Measurements from ENCODE around the gene DEDD.

DEDD gene

DNA sequence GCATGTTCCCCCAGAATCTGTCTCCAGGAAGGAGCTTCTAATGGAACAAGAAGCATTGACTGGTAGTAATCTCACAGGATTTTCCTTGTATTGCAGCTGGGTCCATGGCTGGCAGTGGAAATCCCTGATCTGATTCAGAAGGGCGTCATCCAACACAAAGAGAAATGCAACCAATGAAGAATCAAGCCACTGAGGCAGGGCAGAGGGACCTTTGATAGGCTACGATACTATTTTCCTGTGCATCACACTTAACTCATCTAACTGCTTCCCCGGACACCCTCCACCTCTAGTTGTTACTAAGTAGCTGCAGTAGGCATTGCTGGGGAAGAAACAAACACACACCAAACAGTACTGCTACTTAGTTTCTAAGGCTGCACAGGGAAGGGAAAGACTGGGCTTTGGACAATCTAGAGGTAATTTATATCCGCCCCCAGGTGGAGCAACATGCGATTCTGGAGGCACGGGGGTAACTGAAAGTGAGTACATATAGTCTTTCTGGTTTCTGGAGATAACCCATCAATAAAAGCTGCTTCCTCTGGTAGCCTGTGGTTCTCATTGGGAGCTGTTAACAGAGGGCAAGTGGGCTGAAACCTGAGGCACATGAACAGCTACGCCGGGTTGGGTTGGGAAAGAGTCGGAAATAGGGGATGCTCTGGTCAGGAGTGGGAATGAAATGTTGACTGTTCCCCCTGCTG lies 26.0 kb upstream of the DEDD start:
- TF ChIP-seq GATA2 (IDR thresholded peaks at IDR 0.05; ENCODE audit: low read depth, low read length) (no peak), GATA3 (IDR thresholded peaks at IDR 0.05; ENCODE audit: low read depth, low read length) (no peak)

DNA sequence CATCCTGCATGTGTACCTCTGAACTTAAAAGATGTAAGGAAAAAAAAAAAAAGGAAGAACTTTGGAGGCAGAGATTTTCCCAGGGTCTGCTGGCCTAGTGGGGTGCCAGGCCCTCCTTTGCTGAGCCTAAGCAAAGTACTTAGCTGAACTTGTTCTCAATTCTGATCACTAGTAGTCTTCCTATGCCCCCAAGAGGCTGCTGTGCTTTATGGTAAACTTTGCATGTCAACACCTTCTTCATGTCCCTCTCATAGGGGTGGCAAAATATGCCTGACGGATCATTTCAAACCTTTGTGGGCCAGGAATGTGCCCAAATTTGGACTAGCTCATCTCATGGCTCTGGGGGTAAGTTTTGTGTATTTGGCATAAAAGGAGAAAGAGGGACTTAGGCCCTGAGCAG lies 25.4 kb upstream of the DEDD start:
- TF ChIP-seq GATA3 (IDR thresholded peaks at IDR 0.05; ENCODE audit: low read depth, low read length) (no peak), GATA2 (IDR thresholded peaks at IDR 0.05; ENCODE audit: low read depth, low read length) (no peak)

DNA sequence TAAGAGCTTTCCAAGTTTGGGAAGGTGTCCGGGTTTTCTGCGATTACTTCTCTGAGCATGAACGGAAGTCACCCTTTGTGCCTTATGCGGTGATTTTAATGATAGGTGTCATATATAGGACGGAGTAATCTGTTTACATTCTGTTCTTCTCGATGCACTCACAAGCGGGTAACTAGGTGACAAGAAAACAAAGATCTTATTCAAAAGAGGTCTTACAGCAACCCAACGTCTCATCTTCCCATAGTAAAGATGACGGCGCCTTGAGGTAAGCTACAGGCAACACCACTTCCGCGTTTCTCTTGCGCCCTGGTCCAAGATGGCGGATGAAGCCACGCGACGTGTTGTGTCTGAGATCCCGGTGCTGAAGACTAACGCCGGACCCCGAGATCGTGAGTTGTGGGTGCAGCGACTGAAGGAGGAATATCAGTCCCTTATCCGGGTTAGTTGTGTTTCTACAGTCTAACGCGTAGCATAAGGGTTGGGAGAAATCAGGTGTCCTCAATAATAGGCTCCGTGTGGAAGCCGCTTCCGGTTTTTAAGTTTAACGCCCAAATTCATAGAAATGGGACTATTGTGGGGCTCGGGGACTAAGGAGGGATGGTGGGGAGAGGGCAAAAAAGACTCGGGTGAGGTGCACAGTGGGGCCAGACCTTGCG lies 21.3 kb upstream of the DEDD start, which contains the start of gene UFC1:
Gene UFC1 (plus strand): TSS at position 297 of the 656 bp plus-strand sequence. CDS start 20 bp downstream, at position 317.
- TF ChIP-seq GATA3 (IDR thresholded peaks at IDR 0.05; ENCODE audit: low read depth, low read length), result no peak

DNA sequence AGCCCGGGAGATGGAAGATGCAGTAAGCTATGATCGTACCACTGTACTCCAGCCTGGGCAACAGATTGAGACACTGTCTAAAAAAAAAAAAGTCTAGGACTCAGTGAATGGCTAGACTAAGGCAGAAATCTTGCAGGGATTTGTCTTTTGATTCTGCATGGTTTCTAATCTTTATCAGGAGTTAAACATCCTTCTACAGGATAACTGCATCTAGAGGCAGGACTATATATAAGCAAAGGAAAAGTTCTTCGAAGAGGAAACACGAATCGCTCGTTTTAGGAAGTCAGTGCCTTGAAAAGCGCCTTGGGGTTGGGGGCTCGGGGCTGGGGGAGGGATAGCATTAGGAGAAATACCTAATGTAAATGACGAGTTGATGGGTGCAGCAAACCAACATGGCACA lies 20.7 kb upstream of the DEDD start:
- no peak for TF ChIP-seq GATA3 (IDR thresholded peaks at IDR 0.05; ENCODE audit: low read depth, low read length)
- no peak for TF ChIP-seq GATA2 (IDR thresholded peaks at IDR 0.05; ENCODE audit: low read depth, low read length)

DNA sequence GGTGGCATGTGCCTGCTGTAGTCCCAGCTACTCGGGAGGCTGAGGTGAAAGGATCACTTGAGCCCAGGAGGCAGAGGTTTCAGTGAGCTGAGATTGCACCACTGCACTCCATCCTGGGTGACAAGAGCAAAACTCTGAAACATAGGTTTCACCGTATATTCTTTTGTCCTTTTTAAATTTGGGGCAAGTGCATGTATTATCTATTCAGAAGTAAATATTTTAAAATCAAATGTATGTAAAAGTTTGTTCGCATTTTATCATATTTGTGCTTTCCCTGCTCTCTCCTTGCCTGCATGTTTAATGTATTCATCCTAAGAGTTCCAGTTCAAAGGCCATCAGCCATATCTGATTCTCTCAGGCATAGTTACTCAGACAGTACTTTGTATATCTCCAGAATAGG lies 13.4 kb upstream of the DEDD start:
- TF ChIP-seq GATA2 (IDR thresholded peaks at IDR 0.05; ENCODE audit: low read depth, low read length) (no peak), GATA3 (IDR thresholded peaks at IDR 0.05; ENCODE audit: low read depth, low read length) (no peak)

DNA sequence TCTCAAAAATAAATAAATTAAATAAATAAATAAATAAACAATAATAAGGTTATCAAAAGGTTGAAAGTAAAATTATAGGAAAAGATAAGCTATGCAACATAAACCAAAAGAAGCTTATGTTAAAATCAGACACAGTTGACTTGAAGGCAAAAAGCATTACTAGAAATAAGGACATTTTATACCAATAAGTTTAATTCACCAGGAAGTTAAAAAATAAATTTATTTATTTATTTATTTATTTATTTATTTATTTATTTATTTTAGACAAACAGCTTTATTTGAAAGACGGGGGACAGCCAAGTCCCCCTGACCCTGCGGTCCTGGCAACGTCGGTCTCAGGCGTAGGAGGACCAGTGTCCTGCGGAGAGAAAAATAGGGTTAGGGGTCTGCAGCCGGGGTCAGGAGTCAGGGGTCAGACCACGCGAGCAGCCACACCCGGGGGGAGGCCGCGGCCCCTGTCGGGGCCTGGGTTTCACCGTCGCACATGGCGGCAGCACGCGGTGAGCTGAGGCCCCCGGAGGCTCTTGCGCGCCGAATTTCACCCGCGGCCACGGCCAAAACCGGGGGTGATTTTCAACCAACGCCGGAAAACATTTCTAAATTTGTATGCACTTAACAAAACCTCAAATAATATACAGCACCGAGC lies 8.4 kb upstream of the DEDD start:
- TF ChIP-seq GATA3 (IDR thresholded peaks at IDR 0.05; ENCODE audit: low read depth, low read length), result no peak
- no peak for TF ChIP-seq GATA2 (IDR thresholded peaks at IDR 0.05; ENCODE audit: low read depth, low read length)

DNA sequence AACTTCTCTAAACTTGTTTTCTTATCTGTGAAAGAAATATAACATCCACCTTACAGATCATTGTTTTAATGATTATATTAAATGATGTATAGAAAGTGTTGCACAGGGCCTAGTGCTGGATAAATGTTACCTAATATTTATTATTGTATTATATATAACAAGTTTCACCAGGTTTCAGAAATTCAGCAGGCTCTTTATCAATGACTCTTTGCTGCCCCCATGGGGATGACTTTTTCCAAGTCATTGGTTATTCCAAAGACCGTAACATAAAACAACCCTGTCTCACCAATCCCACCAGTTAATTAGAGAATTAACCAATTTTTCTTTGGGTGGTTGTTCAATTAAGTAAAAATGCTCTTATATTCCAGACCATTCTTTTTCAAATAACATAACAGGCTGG lies 7.3 kb upstream of the DEDD start:
- TF ChIP-seq GATA3 (IDR thresholded peaks at IDR 0.05; ENCODE audit: low read depth, low read length), result no peak
- no peak for TF ChIP-seq GATA2 (IDR thresholded peaks at IDR 0.05; ENCODE audit: low read depth, low read length)

DNA sequence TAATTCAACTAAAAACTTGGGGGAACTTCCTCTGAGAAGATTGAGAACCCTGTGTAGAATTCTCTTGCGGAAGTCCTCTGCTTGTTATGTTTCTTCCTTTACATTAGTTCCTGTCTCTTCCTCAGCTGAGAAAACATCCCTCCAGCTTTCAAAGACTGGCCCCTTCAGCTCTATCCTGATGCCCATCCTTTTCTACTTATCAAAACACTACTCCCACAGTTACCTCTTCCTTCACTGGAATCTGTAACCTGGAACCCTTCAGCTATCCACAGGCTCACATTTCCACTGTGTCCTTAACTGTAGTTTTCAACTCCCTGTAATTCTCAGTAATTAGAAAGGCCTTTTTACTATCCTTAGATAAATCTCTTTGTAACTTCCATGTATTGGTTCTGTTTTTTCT lies 6.0 kb upstream of the DEDD start:
- TF ChIP-seq GATA2 (IDR thresholded peaks at IDR 0.05; ENCODE audit: low read depth, low read length) (no peak), GATA3 (IDR thresholded peaks at IDR 0.05; ENCODE audit: low read depth, low read length) (no peak)

DNA sequence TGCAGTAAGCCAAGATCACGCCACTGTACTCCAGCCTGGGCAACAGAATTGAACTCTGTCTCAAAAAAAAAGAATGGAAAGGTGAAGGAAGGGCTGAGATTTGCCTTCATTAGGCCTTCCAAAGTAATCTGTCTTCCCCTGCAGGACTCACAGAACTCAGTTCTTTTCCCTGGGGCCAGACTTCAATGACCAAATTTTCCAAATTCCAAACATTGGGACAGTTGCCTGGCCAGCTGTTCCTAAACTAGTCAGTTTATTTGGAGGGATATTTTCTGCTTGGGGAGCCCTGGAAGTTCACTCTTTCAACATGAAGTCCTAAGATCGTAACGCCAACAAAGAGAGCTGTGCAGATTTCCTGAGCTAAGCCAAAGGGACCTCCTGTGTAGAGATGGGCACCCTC lies 5.4 kb upstream of the DEDD start:
- no peak for TF ChIP-seq GATA2 (IDR thresholded peaks at IDR 0.05; ENCODE audit: low read depth, low read length)
- no peak for TF ChIP-seq GATA3 (IDR thresholded peaks at IDR 0.05; ENCODE audit: low read depth, low read length)

DNA sequence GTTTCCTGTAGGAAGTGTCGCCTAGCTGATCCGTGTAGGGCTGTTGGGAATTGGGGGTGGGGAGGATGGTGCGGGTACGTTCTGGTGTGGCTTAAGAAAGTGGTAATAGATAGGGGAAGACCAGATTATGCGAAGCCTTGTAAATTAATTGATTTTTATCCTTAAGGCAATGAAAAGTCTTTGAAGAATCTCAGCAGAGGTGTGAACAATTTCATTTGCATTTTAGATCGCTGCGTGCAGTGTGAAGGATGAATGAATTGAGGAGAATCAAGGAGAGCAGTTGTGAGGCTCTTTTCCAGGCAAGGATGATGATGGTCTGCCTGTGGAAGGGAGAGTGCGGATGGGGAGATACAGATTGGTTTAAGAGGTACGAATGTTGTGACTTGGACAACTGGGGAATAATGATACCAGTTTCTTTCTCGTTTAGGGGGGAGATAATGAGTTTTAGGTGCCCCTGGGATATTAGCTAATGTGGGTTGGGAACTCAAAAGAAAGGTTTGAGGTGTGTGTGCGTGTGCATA lies 813 bp upstream of the DEDD start:
- no peak for TF ChIP-seq GATA2 (IDR thresholded peaks at IDR 0.05; ENCODE audit: low read depth, low read length)
- TF ChIP-seq GATA3 (IDR thresholded peaks at IDR 0.05; ENCODE audit: low read depth, low read length), result no peak

DNA sequence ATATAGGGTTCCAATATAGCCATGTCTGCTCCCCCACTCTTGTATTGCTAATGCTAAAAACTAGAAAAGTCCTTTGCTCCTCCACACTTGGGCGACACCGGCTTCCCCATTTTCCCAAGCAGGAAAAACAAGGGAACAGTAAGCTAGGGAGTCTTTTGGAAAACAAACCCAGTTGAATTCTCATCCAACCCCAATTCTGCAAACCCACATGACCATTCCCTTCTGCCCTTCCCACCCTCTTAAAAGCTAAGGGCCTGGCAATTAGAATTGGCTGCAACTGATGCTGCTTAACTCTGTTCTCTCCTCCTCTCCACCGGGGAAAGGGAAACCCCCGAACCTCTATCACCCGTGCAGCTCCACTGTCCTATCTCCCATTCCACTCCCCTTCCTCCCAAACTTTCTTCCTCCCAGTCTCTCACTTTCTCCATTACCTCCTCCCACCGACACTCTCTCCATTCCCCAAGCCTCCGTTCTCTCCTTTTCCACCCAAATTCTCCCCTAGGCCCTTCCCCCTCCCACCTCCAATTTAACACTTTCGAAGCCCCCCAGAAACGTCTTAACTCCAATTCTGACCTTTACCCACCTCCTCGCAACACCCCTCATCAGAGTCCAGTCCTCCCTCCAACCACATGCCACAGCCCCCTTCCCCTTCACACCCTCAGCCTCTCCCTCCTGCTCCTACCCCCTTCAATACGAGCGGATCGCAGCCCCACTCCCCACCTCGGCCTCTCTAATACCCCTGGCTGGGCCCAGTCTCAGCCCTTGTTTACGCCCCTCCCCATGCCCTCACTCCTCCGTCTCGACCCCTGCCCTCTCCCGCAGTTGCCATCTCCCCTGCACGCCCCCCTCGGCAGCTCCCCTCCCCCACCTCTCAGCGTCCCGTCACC lies 701 bp downstream of the DEDD start:
- no peak for TF ChIP-seq GATA3 (IDR thresholded peaks at IDR 0.05; ENCODE audit: low read depth, low read length)
- TF ChIP-seq GATA2 (IDR thresholded peaks at IDR 0.05; ENCODE audit: low read depth, low read length), result no peak

DNA sequence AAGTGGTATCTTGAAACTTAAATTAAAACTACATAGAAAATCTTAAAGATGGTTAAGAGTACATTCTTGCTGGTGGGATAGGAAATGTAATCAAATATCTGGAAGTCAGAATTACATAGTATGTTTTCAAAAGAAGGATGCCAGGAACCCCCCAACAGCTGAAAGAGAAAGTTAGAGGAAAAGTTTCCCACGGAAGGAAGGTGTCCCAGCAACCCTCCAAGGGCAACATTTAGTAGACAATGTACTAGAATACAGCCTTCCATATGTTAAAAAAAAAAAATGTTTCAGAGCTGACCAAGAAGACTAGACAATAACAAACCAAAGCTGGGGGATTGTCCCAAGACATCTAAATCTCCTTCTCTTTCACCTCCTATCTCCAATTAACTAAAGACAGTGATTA lies 2.2 kb downstream of the DEDD start:
- TF ChIP-seq GATA2 (IDR thresholded peaks at IDR 0.05; ENCODE audit: low read depth, low read length) (no peak), GATA3 (IDR thresholded peaks at IDR 0.05; ENCODE audit: low read depth, low read length) (no peak)

DNA sequence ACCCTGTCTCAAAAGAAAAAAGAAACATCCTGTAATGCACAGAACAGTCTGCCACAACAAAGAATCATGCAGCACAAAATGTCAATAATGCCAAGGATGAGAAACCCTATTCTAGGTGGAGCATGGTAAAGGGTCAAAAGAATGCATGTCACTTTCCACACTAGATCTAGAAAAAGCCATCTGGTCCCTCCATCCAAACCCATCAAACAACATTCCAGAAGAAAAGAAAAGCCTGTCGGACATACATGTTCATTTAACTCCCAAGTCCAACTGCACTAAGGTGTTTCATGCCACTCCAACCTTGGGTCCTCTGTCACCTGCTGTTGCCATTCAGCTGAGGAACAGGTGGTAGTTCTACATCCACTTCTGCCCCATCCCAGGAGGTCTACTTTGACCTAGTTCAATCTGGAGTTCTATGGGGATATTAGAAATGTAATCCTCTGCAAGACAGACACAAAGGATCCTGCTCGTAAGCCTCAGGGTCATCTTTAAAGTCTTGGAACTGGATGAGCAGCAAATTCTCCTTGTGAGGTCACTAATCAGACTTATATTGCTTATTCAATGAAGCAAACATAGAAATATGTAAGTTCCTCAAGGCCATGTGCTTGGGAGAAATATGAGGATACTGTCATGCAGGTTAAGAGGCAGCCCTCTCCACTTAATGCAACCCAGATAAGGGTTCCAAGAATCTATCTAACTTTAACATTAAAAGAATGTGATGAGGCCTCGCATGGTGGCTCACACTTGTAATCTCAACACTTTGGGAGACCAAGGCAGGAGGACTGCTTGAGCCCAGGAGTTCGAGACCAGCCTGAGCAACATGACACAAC lies 3.7 kb downstream of the DEDD start:
- TF ChIP-seq GATA3 (IDR thresholded peaks at IDR 0.05; ENCODE audit: low read depth, low read length), result no peak
- no peak for TF ChIP-seq GATA2 (IDR thresholded peaks at IDR 0.05; ENCODE audit: low read depth, low read length)
